Endothelial cell of umbilical vein (primary cell): ENCODE data around the gene SUSD6. TPM values are rescaled to one million over a fixed set of nuclear protein-coding genes. Genes with fewer than 3 reads are reported as not detected.

Experiments
- BruUV-seq: library from RNA; stranded (reverse); fragments of 400-500 nt; replicated peaks from 2 replicates; lab custom pipeline; 2021; lab: Mats Ljungman, UMichigan
- CTCF ChIA-PET: fragments of 300-600, 350-600 bp; sonication (Branson Sonifier 250); formaldehyde crosslinking; loops from one replicate; lab custom pipeline; 2021; ENCODE audit warnings: antibody characterized with exemption, inconsistent platforms; lab: Charles Lee
- POLR2A ChIA-PET: fragments of 300-600, 350-600 bp; sonication (Branson Sonifier 250); formaldehyde crosslinking; loops from one replicate; lab custom pipeline; 2021; ENCODE audit warnings: antibody characterized with exemption, inconsistent platforms; lab: Charles Lee
- DNase-seq: peaks from one replicate; pipeline ENCODE4 v3.0.0-alpha.2; 2011; ENCODE audit warnings: low read depth, low spot score
- FAIRE-seq: peaks from 2 replicates; lab custom pipeline; 2011; peaks lifted over from hg19 to GRCh38; lab: Jason Lieb, UNC
- H2AFZ ChIP-seq: 2 replicates; pipeline ENCODE4 v1.6.0; 2012; ENCODE audit warnings: low read depth, low read length, control low read depth, inconsistent platforms
- H3K27ac ChIP-seq: 2 replicates; pipeline ENCODE4 v1.5.1; 2011; ENCODE audit warnings: low read depth, mild to moderate bottlenecking, control low read depth, low read length, moderate library complexity; ENCODE audit not compliant: insufficient read depth
- H3K27me3 ChIP-seq, 2 experiments: 2 replicates each; pipeline versions ENCODE4 v1.6.0 to v1.6.1; 2011; ENCODE audit warnings: low read length in 2 of 2, mixed read lengths in 1 of 2; ENCODE audit not compliant: control insufficient read depth in 2 of 2, insufficient read depth in 2 of 2
- H3K36me3 ChIP-seq, 2 experiments: 2 replicates in 1 of 2; 3 replicates in 1 of 2; pipeline ENCODE4 v1.5.1; 2011; ENCODE audit warnings: low read length in 2 of 2, mild to moderate bottlenecking in 1 of 2, moderate library complexity in 1 of 2; ENCODE audit not compliant: control insufficient read depth in 2 of 2, insufficient read depth in 2 of 2; ENCODE audit errors: extremely low read depth in 1 of 2
- H3K4me1 ChIP-seq: 3 replicates; pipeline ENCODE4 v1.5.1; 2011; ENCODE audit warnings: mild to moderate bottlenecking, low read length; ENCODE audit not compliant: control insufficient read depth, insufficient read depth; ENCODE audit errors: extremely low read depth
- H3K4me2 ChIP-seq: 2 replicates; pipeline ENCODE4 v1.6.1; 2011; ENCODE audit warnings: low read length, control low read depth, mixed read lengths; ENCODE audit not compliant: insufficient read depth
- H3K4me3 ChIP-seq, 3 experiments: fragments of 200-600 bp in 1 of 3; sonication (generic), shearing (Covaris generic) in 1 of 3; replicated peaks in 1 of 3; 2 replicates each; pipeline ENCODE4 v1.5.1; 2011 to 2016; ENCODE audit warnings: control low read depth in 3 of 3, low read length in 3 of 3, mild to moderate bottlenecking in 2 of 3, inconsistent platforms in 1 of 3, low read depth in 1 of 3, moderate library complexity in 1 of 3; ENCODE audit not compliant: insufficient read depth in 1 of 3
- H3K79me2 ChIP-seq: 2 replicates; pipeline ENCODE4 v1.6.0; 2012; ENCODE audit warnings: low read length, inconsistent platforms; ENCODE audit not compliant: control insufficient read depth, insufficient read depth
- H3K9ac ChIP-seq: replicated peaks from 2 replicates; pipeline ENCODE3; 2011; ENCODE audit warnings: low read length, control low read depth; ENCODE audit not compliant: insufficient read depth; ENCODE audit errors: extremely low read depth
- H3K9me1 ChIP-seq: replicated peaks from 3 replicates; pipeline ENCODE4 v1.6.0; 2011; ENCODE audit warnings: mild to moderate bottlenecking, low read length; ENCODE audit not compliant: control insufficient read depth, insufficient read depth; ENCODE audit errors: extremely low read depth
- H3K9me3 ChIP-seq: replicated peaks from 2 replicates; pipeline ENCODE4 v1.5.1; 2012; ENCODE audit warnings: low read length, inconsistent platforms; ENCODE audit not compliant: control insufficient read depth, insufficient read depth
- H4K20me1 ChIP-seq: replicated peaks from 2 replicates; pipeline ENCODE3; 2011; ENCODE audit warnings: mild to moderate bottlenecking, low read length; ENCODE audit not compliant: control insufficient read depth, insufficient read depth; ENCODE audit errors: extremely low read depth
- EZH2 ChIP-seq: IDR thresholded peaks from 2 replicates; pipeline ENCODE4 v1.6.1; 2012; ENCODE audit warnings: borderline replicate concordance, low read depth, mild to moderate bottlenecking, moderate library complexity, low read length, inconsistent platforms; ENCODE audit not compliant: severe bottlenecking
- FOS ChIP-seq: IDR thresholded peaks from 2 replicates; pipeline ENCODE4 v1.6.1; 2011; ENCODE audit warnings: mild to moderate bottlenecking, low read length, moderate library complexity, borderline replicate concordance; ENCODE audit not compliant: insufficient read depth
- GATA2 ChIP-seq: IDR thresholded peaks from 2 replicates; pipeline ENCODE4 v1.7.0; 2011; ENCODE audit warnings: low read depth, mild to moderate bottlenecking, moderate library complexity, mixed read lengths, low read length; ENCODE audit not compliant: insufficient read length, insufficient read depth
- JUN ChIP-seq: IDR thresholded peaks from 2 replicates; pipeline ENCODE4 v1.6.1; 2011; ENCODE audit warnings: borderline replicate concordance, low read depth; ENCODE audit not compliant: insufficient read length, insufficient read depth
- MAX ChIP-seq: IDR thresholded peaks from 2 replicates; pipeline ENCODE4 v1.6.1; 2011; ENCODE audit not compliant: insufficient read depth, insufficient read length
- MYC ChIP-seq: IDR thresholded peaks from one replicate; pipeline ENCODE4 v1.6.1; 2011; ENCODE audit warnings: mild to moderate bottlenecking, low read depth, low read length
- POLR2A ChIP-seq: IDR thresholded peaks from 2 replicates; pipeline ENCODE4 v1.6.1; 2012; ENCODE audit warnings: low read depth, mild to moderate bottlenecking, control low read depth, low read length
- POLR2AphosphoS5 ChIP-seq: IDR thresholded peaks from 2 replicates; pipeline ENCODE4 v1.6.1; 2012; ENCODE audit warnings: low read depth, mild to moderate bottlenecking, control low read depth, low read length, moderate library complexity; ENCODE audit not compliant: insufficient read depth
- dilution Hi-C: fragments of 300-500 bp; cut with MboI; formaldehyde crosslinking; loops from one replicate; pipeline ENCODE4 v1.15.0; 2019; ENCODE audit warnings: low sequenced_read_pairs; ENCODE audit not compliant: extremely low pct_ligation_motif_present
- intact Hi-C: fragments of 100-400 bp; cut with micrococcal nuclease; formaldehyde crosslinking; loops from one replicate; pipeline ENCODE4 v1.10.0; 2022
- polyA plus RNA-seq, 4 experiments: library from polyadenylated mRNA; depleted of rRNA in 3 of 4; stranded (reverse) in 3 of 4; unstranded in 1 of 4; fragments of >200 nt; gene quantifications; 2 replicates each; pipeline versions ENCODE4 v1.2.1 to v1.2.3, GENCODE V29; 2011 to 2012; ENCODE audit warnings: missing spikeins in 1 of 4
- total RNA-seq: library from RNA; stranded (reverse); gene quantifications from 2 replicates; pipeline ENCODE4 v1.2.3, GENCODE V29; 2021
- TF ChIP-seq, protein P1 (sequence below), 2 donors: IDR thresholded peaks; 1 replicate in 1 of 2; 2 replicates in 1 of 2; pipeline ENCODE4 v1.5.1; 2011; ENCODE audit warnings: low read length in 2 of 2, mild to moderate bottlenecking in 2 of 2, moderate library complexity in 2 of 2, control low read depth in 1 of 2, inconsistent platforms in 1 of 2, low read depth in 1 of 2; ENCODE audit not compliant: insufficient read depth in 1 of 2; ENCODE audit errors: extremely low read depth in 1 of 2

Gene SUSD6
- total and polyA plus RNA-seq, 2 donors (not counting 3 experiments of a cell fraction or from before 2014, with no cell fraction given) = 13.4 to 19.5 TPM

DNA sequence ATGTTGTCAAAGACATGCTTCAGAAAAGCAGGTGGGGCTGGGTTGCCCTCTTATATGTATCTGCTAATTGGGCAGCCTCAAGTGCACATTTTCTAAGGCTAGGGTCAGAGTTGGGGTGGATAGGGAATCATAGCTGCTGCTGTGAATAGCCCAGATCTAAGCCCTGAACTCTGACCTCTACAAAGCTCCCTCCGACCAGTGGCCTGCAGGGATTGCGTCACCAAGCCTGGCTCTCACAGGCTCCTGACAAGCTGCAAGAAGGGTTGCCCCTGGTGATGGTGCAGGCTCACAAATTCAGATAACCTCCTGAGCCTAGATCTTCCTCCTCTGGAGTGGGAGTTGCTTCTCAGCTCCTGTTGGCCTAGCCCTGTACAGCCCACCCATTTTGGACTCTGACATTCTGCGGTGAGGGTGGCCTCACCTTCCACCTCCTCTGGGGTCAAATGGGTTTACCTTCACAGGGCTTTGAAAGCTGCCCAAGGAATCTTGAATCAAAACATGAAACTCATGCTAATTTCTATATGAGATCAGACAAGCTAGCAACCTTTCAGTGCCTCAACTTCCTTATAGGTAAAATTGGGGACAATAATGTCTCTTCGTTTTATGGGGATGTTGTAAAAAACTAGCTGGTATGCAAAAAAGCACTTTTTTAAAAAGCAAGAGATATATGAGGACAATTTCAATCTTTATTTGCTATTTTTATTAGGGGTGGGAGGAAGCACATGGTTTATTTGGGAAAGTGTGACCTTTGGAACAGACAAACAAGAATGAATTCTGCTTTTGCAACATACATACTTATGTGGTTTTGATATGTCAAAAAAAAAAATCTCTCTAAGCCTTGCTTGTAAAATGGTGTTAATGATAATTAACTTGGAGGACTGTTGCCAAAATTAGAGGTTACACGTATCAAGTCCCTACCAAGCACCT lies 4.9 kb upstream of the SUSD6 start:
- dilution Hi-C loops (no loop called here), intact Hi-C loops (no loop called here)
- Histone ChIP-seq H3K36me3 (no peaks in the 10 kb centered on the region), H3K4me1 (peaks cover 6% of the 10 kb centered on the region), H3K9ac (no peak overlapping the region), H3K27me3 (no peaks in the 10 kb centered on the region), H3K4me2 (no peak overlapping the region), H4K20me1 (no peaks in the 10 kb centered on the region), H3K4me3 (no peak overlapping the region), H2AFZ (no peak overlapping the region), H3K27ac (no peak overlapping the region), H3K9me3 (no peaks in the 10 kb centered on the region), H3K9me1 (no peaks in the 10 kb centered on the region), H3K79me2 (no peaks in the 10 kb centered on the region)
- CTCF ChIA-PET = interaction anchor here (0.8 to 17.0 kb wide), 8 partner anchors 12 to 422 kb away, joined by 3 to 135 read pairs (median 4); no protein-coding TSS in a partner anchor
- no TSS peak for BruUV-seq
- no peak for DNase-seq
- no peak for FAIRE-seq
- no peak for TF ChIP-seq POLR2AphosphoS5
- no peak for TF ChIP-seq POLR2A
- TF ChIP-seq, protein P1, sequence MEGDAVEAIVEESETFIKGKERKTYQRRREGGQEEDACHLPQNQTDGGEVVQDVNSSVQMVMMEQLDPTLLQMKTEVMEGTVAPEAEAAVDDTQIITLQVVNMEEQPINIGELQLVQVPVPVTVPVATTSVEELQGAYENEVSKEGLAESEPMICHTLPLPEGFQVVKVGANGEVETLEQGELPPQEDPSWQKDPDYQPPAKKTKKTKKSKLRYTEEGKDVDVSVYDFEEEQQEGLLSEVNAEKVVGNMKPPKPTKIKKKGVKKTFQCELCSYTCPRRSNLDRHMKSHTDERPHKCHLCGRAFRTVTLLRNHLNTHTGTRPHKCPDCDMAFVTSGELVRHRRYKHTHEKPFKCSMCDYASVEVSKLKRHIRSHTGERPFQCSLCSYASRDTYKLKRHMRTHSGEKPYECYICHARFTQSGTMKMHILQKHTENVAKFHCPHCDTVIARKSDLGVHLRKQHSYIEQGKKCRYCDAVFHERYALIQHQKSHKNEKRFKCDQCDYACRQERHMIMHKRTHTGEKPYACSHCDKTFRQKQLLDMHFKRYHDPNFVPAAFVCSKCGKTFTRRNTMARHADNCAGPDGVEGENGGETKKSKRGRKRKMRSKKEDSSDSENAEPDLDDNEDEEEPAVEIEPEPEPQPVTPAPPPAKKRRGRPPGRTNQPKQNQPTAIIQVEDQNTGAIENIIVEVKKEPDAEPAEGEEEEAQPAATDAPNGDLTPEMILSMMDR (IDR thresholded peaks at IDR 0.05; ENCODE audit: extremely low read depth in 1 of 2, insufficient read depth in 1 of 2, low read depth in 1 of 2, low read length in 2 of 2) = no peak
- TF ChIP-seq FOS = no peak
- TF ChIP-seq MAX = no peak
- no peak for TF ChIP-seq EZH2
- TF ChIP-seq JUN = no peak
- TF ChIP-seq MYC = no peak
- TF ChIP-seq GATA2 = no peak
- POLR2A ChIA-PET = no interaction called here
